ENCODE data around the gene NAGLU. TPM values are rescaled to one million over a fixed set of nuclear protein-coding genes. Genes with fewer than 3 reads are reported as not detected.

NAGLU gene
- total and polyA plus RNA-seq, 2 experiments from 2014 or later = 12.0 to 31.2 TPM

DNA sequence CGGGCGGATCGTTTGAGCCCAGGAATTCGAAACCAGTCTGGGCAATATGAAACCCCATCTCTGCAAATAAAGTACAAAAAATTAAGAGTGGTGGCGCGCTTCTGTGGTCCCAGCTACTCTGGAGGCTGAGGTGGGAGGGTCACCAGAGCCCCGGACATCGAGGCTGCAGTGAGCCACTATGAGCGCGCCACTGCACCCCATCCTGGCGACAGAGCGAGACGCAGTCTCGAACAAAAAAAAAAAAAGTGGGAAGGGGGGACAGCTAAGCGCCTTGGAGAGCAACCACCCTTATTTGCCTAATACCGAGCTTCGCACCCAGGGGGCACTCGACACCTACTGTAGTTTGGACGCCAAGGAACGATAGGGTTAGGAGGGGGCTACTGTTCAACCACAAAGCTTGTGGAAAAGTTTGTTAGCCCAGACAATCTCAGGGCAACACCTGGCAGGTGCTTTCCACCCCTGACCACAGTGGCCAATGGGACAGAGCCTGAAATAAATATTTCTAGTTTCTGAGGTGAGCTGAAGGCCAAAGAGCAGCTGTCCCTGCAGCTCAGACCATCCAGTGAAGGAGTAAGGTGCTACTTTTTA lies 42.3 kb downstream of the NAGLU start:
- no peak for TF ChIP-seq EZH2phosphoT487 (IDR thresholded peaks at IDR 0.05; ENCODE audit: unreplicated experiment)
- no peak for TF ChIP-seq NANOG (IDR thresholded peaks at IDR 0.05; ENCODE audit: borderline replicate concordance)
- TF ChIP-seq CREB1 (CRISPR knock-in tag; IDR thresholded peaks at IDR 0.05; ENCODE audit: low read depth) = 0 out of 2 replicates have a peak, but pooled peaks have one; percentile 37
- no peak for TF ChIP-seq ZNF114 (CRISPR knock-in tag; IDR thresholded peaks at IDR 0.05)
- TF ChIP-seq ZNF462 (CRISPR knock-in tag; IDR thresholded peaks at IDR 0.05) = no peak
- no peak for TF ChIP-seq REST (IDR thresholded peaks at IDR 0.05; ENCODE audit: unreplicated experiment)
- TF ChIP-seq JUNB (IDR thresholded peaks at IDR 0.05; ENCODE audit: unreplicated experiment) = no peak
- no peak for TF ChIP-seq STAT1 (IDR thresholded peaks at IDR 0.05; ENCODE audit: unreplicated experiment)
- TF ChIP-seq, protein P1, sequence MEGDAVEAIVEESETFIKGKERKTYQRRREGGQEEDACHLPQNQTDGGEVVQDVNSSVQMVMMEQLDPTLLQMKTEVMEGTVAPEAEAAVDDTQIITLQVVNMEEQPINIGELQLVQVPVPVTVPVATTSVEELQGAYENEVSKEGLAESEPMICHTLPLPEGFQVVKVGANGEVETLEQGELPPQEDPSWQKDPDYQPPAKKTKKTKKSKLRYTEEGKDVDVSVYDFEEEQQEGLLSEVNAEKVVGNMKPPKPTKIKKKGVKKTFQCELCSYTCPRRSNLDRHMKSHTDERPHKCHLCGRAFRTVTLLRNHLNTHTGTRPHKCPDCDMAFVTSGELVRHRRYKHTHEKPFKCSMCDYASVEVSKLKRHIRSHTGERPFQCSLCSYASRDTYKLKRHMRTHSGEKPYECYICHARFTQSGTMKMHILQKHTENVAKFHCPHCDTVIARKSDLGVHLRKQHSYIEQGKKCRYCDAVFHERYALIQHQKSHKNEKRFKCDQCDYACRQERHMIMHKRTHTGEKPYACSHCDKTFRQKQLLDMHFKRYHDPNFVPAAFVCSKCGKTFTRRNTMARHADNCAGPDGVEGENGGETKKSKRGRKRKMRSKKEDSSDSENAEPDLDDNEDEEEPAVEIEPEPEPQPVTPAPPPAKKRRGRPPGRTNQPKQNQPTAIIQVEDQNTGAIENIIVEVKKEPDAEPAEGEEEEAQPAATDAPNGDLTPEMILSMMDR (conservative IDR thresholded peaks at IDR 0.05; ENCODE audit: low read depth in 2 of 2) = peak; percentile 73 to 85
- TF ChIP-seq ETS1 (IDR thresholded peaks at IDR 0.05) = no peak
- TF ChIP-seq ZNF331 (CRISPR knock-in tag; IDR thresholded peaks at IDR 0.05; ENCODE audit: low read depth) = no peak
- no peak for TF ChIP-seq EZH2 (IDR thresholded peaks at IDR 0.05; ENCODE audit: low read depth, unreplicated experiment)
- no peak for TF ChIP-seq POLR2AphosphoS5 (IDR thresholded peaks at IDR 0.05; ENCODE audit: low read depth)
- Histone ChIP-seq H3K4me2 (peak overlapping the region; percentile 85), H3K27ac (ENCODE audit: low read depth) (peak overlapping the region; percentile 79; the same call in 1 of the 2 replicates), H3K36me3 (ENCODE audit: insufficient read depth) (peaks cover 25% of the 10 kb centered on the region), H3F3A (replicated peaks; ENCODE audit: low read depth) (peaks cover 34% of the 10 kb centered on the region), H3K4me1 (ENCODE audit: insufficient read depth) (peaks cover 8% of the 10 kb centered on the region), H3K79me2 (replicated peaks; ENCODE audit: insufficient read depth) (peaks cover 17% of the 10 kb centered on the region), H4K20me1 (replicated peaks; ENCODE audit: insufficient read depth) (peaks cover 10% of the 10 kb centered on the region; the same call in 1 of the 2 replicates), H3K4me3 (peak overlapping the region; percentile 86), H3K9me2 (ENCODE audit: insufficient read depth) (no peaks in the 10 kb centered on the region), H3K27me3 (ENCODE audit: insufficient read depth) (no peaks in the 10 kb centered on the region), H2AFZ (no peak overlapping the region; the same call in 1 of the 2 replicates)
- Mint-ChIP-seq H3K9me3 (no peaks in the 10 kb centered on the region), H3K4me1 (peaks cover 21% of the 10 kb centered on the region), H3K27ac (peak overlapping the region; percentile 93), H3K36me3 (ENCODE audit: low read depth) (peaks cover 55% of the 10 kb centered on the region), H3K27me3 (ENCODE audit: insufficient read depth, low read depth, poor library complexity) (peaks cover 14% of the 10 kb centered on the region), H3K4me3 (peak overlapping the region; percentile 93)
- ATAC-seq (peak; percentile 83), DNase-seq (ENCODE audit: low spot score) (peak; percentile 96)
